Smooth muscle cell (in vitro differentiated cells): ENCODE data around the gene GATAD2B. TPM values are rescaled to one million over a fixed set of nuclear protein-coding genes. Genes with fewer than 3 reads are reported as not detected.
A peak's percentile ranks its signal among the peaks of the same experiment; 100 is the strongest.

Experiments used
- DNase-seq: peaks from one replicate; lab custom pipeline; 2025; ENCODE audit not compliant: unreplicated experiment; lab: John Stamatoyannopoulos, UW
- H2AFZ ChIP-seq: fragments of 200-600 bp; sonication (generic); 2 replicates; pipeline ENCODE4 v1.6.0; 2016; ENCODE audit warnings: antibody characterized with exemption, low read depth, mild to moderate bottlenecking
- H3F3A ChIP-seq: fragments of 200-600 bp; sonication (generic); 2 replicates; pipeline ENCODE4 v1.6.0; 2017; ENCODE audit warnings: antibody characterized with exemption, low read depth
- H3K27ac ChIP-seq: fragments of 200-600 bp; sonication (generic); 2 replicates; pipeline ENCODE4 v1.5.1; 2016; ENCODE audit warnings: low read depth, mild to moderate bottlenecking
- H3K27me3 ChIP-seq: fragments of 200-600 bp; sonication (generic); 2 replicates; pipeline ENCODE4 v1.6.1; 2016; ENCODE audit warnings: low read depth, mild to moderate bottlenecking
- H3K36me3 ChIP-seq: fragments of 200-600 bp; sonication (generic); 2 replicates; pipeline ENCODE4 v1.5.1; 2016; ENCODE audit warnings: low read depth
- H3K4me1 ChIP-seq: fragments of 200-600 bp; sonication (generic); 2 replicates; pipeline ENCODE4 v1.5.1; 2016; ENCODE audit warnings: low read depth
- H3K4me2 ChIP-seq: fragments of 200-600 bp; sonication (generic); 2 replicates; pipeline ENCODE4 v1.6.0; 2016; ENCODE audit warnings: mild to moderate bottlenecking
- H3K4me3 ChIP-seq: fragments of 200-600 bp; sonication (generic); 2 replicates; pipeline ENCODE4 v1.5.1; 2016; ENCODE audit warnings: mild to moderate bottlenecking
- H3K79me2 ChIP-seq: fragments of 200-600 bp; sonication (generic); 2 replicates; pipeline ENCODE4 v1.6.0; 2016; ENCODE audit warnings: low read depth, mild to moderate bottlenecking
- H3K9ac ChIP-seq: fragments of 200-600 bp; sonication (generic); 2 replicates; pipeline ENCODE4 v1.6.0; 2016; ENCODE audit warnings: low read depth
- H3K9me3 ChIP-seq: fragments of 200-600 bp; sonication (generic); replicated peaks from 2 replicates; pipeline ENCODE4 v1.5.1; 2016; ENCODE audit warnings: low read depth
- H4K20me1 ChIP-seq: fragments of 200-600 bp; sonication (generic); 2 replicates; pipeline ENCODE4 v1.6.0; 2016; ENCODE audit warnings: low read depth
- WGBS: methylation state at CpG from one replicate; pipeline ENCODE4 v1.1.7; 2016; ENCODE audit warnings: low lambda C conversion rate; 5-methylcytosine and 5-hydroxymethylcytosine counted together
- polyA plus RNA-seq: library from polyadenylated mRNA; unstranded; fragments of >200 nt; fragmentation: Nextera tagmentation; extraction: Ambion mirVana; gene quantifications from 2 replicates; pipeline ENCODE4 v1.2.1, GENCODE V29; 2016
- total RNA-seq: library from RNA; depleted of rRNA; stranded (reverse); fragments of >200 nt; gene quantifications from 2 replicates; pipeline ENCODE4 v1.2.3, GENCODE V29; 2014
- TF ChIP-seq, protein P1 (sequence below): fragments of 200-600 bp; sonication (generic); IDR thresholded peaks from 2 replicates; pipeline ENCODE4 v1.5.1; 2017; ENCODE audit warnings: borderline replicate concordance, mild to moderate bottlenecking, antibody characterized with exemption; ENCODE audit not compliant: insufficient read depth, poor library complexity, severe bottlenecking

Gene GATAD2B
- total and polyA plus RNA-seq, 2 experiments from 2014 or later, result 7.8 to 24.9 TPM

DNA sequence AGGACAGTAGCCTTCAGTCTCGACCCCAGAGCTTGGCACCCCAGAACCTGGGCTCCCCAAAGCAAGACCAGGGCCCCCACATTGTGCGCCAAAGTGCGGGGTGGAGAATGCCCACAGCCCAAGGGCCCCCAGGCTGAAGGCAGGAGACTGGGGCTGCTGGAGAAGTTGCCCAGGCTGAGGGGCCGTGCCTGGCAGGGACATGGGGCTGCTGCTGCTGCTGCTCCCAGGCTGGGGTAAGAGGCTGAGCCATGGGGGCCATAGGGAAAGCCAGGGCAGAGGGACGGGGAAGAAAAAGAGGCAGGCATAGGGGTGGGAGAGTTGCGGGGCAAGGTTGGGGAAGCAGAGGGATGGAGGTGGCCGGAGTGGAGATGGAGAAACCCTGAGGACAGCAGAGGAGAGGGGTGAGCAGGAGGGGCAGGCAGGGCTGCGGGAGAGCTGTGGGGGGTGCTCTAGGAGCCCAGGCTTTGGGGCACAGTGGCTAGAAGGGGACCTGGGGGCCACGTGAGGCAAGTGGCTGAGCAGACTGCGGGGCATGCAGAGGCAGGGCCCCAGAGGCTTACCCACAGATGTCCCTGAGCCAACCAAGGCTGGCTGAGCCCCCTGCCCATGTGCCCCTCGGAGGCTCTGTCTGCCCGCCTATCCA lies 128.7 kb downstream of the GATAD2B start:
- TF ChIP-seq, protein P1, sequence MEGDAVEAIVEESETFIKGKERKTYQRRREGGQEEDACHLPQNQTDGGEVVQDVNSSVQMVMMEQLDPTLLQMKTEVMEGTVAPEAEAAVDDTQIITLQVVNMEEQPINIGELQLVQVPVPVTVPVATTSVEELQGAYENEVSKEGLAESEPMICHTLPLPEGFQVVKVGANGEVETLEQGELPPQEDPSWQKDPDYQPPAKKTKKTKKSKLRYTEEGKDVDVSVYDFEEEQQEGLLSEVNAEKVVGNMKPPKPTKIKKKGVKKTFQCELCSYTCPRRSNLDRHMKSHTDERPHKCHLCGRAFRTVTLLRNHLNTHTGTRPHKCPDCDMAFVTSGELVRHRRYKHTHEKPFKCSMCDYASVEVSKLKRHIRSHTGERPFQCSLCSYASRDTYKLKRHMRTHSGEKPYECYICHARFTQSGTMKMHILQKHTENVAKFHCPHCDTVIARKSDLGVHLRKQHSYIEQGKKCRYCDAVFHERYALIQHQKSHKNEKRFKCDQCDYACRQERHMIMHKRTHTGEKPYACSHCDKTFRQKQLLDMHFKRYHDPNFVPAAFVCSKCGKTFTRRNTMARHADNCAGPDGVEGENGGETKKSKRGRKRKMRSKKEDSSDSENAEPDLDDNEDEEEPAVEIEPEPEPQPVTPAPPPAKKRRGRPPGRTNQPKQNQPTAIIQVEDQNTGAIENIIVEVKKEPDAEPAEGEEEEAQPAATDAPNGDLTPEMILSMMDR, result no peak
- Histone ChIP-seq H3K9me3 (no peaks in the 10 kb centered on the region), H2AFZ (no peak overlapping the region), H3K4me2 (no peak overlapping the region), H3K36me3 (no peaks in the 10 kb centered on the region), H4K20me1 (no peaks in the 10 kb centered on the region), H3K27me3 (no peaks in the 10 kb centered on the region), H3K9ac (no peak overlapping the region), H3K4me1 (peaks cover 23% of the 10 kb centered on the region), H3F3A (peaks cover 9% of the 10 kb centered on the region), H3K4me3 (no peak overlapping the region), H3K27ac (no peak overlapping the region), H3K79me2 (peaks cover 5% of the 10 kb centered on the region)
- no peak for DNase-seq
- WGBS, result 93% methylated on average over 12 of the region's 12 CpGs

DNA sequence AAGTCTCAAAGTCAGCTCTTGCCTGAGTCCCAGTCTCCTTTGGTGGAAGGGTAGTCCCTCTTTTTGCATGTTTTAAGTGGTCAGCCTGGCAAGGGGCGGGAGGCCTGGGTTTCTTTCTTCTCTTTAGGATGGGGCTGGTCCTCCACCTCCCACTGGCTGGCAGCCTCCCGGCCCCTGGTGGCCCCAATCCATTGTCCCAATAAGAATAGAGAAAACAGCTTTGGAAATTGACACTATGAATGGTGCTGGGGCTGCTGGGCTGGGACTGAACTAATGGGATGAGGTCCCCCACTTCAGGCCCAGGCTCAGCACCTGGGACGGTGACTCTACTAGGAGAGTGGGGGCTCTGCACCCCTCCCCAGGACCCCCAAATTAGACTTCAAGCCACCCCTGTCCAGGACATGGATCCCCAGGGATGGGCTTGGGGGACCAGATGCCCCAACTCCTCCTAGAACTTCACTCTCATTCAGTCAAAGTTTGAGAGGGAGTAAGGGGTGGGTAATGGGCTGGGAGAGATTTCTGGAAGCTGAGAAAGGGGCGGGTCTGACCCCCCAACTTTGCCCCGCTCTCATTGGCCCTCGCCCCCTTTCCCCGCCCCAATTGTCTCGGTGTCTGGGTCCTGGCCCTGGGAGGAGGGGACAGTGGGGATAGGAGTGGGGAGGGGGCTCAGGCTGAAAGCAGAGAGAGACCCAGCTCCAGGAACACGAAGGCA lies 129.4 kb downstream of the GATAD2B start:
- Histone ChIP-seq H3K36me3 (no peaks in the 10 kb centered on the region), H3K9me3 (no peaks in the 10 kb centered on the region), H3K4me2 (no peak overlapping the region), H3K9ac (no peak overlapping the region), H3K4me1 (peaks cover 23% of the 10 kb centered on the region), H2AFZ (no peak overlapping the region), H3K27me3 (no peaks in the 10 kb centered on the region), H4K20me1 (no peaks in the 10 kb centered on the region), H3K27ac (no peak overlapping the region), H3F3A (peaks cover 9% of the 10 kb centered on the region), H3K4me3 (no peak overlapping the region), H3K79me2 (peaks cover 9% of the 10 kb centered on the region)
- no peak for DNase-seq
- WGBS, result 83% methylated on average over 8 of the region's 9 CpGs
- TF ChIP-seq, protein P1, result no peak

DNA sequence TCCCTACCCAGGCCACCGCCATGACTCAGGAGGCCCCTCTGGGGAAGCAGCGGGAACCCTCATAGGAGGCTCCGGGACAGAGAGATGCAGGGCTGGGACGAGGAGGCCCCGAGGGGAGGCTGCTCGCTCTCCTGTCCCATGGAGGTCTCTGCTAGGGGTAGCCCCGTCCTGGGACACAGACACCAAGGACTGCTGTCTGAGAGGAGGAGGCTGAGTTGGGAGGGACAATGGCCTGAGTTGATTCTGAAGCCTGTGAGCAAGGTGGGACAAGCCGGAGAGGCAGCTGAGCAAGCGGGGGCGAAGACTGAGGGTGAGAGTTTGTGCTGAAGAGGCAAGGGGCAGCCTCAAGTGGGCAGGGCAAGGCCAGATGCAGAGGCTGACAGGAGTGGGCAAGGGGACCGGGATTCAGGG lies 130.1 kb downstream of the GATAD2B start:
- Histone ChIP-seq H3K9me3 (no peaks in the 10 kb centered on the region), H3K4me2 (no peak overlapping the region), H3K27ac (peak overlapping the region; percentile 98), H3K36me3 (no peaks in the 10 kb centered on the region), H3K4me3 (no peak overlapping the region), H4K20me1 (no peaks in the 10 kb centered on the region), H3K4me1 (peaks cover 23% of the 10 kb centered on the region), H3F3A (peaks cover 9% of the 10 kb centered on the region), H3K27me3 (no peaks in the 10 kb centered on the region), H3K9ac (no peak overlapping the region), H3K79me2 (peaks cover 9% of the 10 kb centered on the region), H2AFZ (no peak overlapping the region)
- no peak for DNase-seq
- TF ChIP-seq, protein P1, result no peak
- WGBS, result 87% methylated on average over 11 of the region's 11 CpGs
